CD4-positive, alpha-beta T cell treated with Interferon alpha-2 for 1 hour (primary cell): ENCODE measurements around the gene HPD.

Source experiments
- DNase-seq, 2 donors: peaks; one replicate each; pipeline ENCODE4 v3.0.0-alpha.2; 2020 to 2022

Gene HPD

GRCh38 chr12:121827351-121828099 lies 31.1 kb downstream of the HPD start:
- no peak for DNase-seq

GRCh38 chr12:121826318-121827150 lies 32.1 kb downstream of the HPD start:
- DNase-seq: no peak

DNA sequence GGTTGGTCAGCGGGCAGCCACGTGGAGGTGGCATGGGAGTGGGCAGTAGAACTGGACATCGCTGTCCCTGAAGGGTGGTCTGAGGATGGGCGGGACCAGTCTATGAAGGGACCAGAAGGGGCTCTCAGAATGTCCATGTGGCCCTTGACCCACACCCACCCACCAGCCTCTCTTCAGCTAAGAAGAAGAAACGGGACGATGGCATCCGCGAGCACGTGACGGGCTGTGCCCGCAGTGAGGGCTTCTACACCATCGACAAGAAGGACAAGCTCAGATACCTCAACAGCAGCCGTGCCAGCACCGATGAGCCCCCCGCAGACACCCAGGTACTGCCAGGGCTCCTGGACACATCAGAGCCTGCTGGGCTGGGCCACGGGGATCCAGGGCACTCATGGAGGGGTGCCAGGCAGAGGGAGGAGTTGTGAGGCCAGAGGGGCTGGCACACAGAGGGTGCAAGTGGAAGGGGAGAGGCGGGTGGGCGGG lies 33.6 kb downstream of the HPD start:
- no peak for DNase-seq

DNA sequence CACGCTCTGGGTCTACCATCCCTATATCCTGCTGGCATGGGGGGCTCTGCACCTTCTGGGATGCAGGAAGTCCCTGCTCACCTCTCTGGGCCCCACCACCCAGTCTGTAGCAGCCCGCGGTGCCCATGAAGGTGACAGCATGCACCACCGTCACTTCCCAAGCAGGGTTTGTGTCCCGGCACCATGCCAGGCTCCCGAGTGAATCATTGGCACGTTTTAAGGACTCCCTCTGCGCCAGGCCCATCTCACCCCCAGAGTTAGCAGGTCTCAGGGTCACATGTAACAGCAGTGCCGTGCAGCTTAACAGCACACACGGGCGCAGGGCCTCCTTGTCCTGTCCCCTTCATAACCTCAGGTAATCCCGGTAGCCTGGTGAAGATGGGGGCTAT lies 34.9 kb downstream of the HPD start:
- no peak for DNase-seq

- no peak for DNase-seq
These were observed 35.4 kb downstream of the HPD start for GRCh38 chr12:121823101-121823726.

DNA sequence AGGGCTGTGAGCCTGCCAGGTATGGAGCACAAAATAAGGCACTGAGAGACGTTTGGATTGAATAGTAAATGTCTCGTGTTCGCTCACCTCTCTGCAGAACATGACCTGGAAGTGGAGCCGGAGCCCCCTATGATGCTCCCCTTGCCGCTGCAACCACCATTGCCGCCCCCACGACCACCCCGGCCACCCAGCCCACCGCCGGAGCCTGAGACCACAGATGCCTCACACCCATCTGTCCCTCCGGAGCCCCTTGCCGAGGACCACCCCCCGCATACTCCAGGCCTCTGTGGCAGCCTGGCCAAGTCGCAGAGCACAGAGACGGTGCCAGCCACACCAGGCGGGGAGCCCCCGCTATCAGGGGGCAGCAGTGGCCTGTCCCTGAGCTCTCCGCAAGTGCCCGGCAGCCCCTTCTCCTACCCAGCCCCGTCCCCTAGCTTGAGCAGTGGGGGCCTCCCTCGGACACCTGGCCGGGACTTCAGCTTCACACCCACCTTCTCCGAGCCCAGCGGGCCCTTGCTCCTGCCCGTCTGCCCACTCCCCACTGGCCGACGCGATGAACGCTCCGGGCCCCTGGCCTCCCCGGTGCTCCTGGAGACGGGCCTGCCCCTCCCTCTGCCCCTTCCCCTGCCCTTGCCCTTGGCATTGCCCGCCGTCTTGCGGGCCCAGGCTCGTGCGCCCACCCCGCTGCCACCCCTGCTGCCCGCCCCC lies 36.1 kb downstream of the HPD start:
- no peak for DNase-seq

GRCh38 chr12:121820056-121820455 lies 38.6 kb downstream of the HPD start:
- no peak for DNase-seq

- DNase-seq: no peak
These were observed 39.3 kb downstream of the HPD start for GRCh38 chr12:121819212-121819949.

DNA sequence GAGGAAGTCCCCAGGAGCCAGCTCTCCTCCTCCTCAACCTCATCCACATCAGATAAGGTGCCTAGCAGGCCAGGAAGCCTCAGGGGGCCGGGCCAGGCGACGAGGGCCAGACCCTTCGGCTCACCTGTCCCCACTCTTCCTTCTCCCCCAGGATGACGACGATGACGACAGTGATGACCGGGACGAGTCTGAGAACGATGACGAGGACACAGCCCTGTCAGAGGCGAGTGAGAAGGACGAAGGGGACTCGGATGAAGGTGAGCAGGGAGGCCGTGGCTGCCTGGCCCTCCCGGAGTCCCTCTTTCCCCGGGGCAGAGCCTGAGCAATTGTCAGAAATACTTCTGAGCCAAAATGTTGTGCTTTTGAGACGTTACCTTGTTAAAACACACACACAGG lies 41.0 kb downstream of the HPD start:
- no peak for DNase-seq

GRCh38 chr12:121816925-121817647 lies 41.6 kb downstream of the HPD start:
- DNase-seq: no peak

GRCh38 chr12:121815263-121815662 lies 43.4 kb downstream of the HPD start:
- DNase-seq: no peak

GRCh38 chr12:121814429-121815119 lies 44.1 kb downstream of the HPD start:
- DNase-seq: no peak

DNA sequence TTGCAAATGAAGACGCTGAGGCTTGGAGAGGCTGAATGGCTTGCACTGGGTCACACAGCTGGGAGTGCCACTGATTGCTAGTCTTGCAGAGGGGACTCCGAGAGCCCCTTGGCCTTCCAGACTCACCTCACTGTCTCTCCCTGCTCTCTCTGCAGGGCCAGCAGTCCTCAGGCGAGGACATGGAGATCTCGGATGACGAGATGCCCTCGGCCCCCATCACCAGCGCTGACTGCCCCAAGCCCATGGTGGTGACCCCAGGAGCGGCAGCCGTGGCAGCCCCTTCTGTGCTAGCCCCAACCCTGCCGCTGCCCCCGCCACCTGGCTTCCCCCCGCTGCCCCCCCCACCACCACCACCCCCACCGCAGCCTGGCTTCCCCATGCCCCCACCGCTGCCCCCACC lies 44.7 kb downstream of the HPD start:
- DNase-seq: no peak

- no peak for DNase-seq
These were observed 45.5 kb downstream of the HPD start for GRCh38 chr12:121812921-121813896.

- DNase-seq: no peak
These were observed 46.3 kb downstream of the HPD start for GRCh38 chr12:121812320-121812871.

- DNase-seq: peak; percentile 58 to 75
These were observed 47.0 kb downstream of the HPD start for GRCh38 chr12:121811434-121812319.

- no peak for DNase-seq
These were observed 47.7 kb downstream of the HPD start for GRCh38 chr12:121810833-121811433.
